ENCODE measurements around the gene PGP.

PGP gene

DNA sequence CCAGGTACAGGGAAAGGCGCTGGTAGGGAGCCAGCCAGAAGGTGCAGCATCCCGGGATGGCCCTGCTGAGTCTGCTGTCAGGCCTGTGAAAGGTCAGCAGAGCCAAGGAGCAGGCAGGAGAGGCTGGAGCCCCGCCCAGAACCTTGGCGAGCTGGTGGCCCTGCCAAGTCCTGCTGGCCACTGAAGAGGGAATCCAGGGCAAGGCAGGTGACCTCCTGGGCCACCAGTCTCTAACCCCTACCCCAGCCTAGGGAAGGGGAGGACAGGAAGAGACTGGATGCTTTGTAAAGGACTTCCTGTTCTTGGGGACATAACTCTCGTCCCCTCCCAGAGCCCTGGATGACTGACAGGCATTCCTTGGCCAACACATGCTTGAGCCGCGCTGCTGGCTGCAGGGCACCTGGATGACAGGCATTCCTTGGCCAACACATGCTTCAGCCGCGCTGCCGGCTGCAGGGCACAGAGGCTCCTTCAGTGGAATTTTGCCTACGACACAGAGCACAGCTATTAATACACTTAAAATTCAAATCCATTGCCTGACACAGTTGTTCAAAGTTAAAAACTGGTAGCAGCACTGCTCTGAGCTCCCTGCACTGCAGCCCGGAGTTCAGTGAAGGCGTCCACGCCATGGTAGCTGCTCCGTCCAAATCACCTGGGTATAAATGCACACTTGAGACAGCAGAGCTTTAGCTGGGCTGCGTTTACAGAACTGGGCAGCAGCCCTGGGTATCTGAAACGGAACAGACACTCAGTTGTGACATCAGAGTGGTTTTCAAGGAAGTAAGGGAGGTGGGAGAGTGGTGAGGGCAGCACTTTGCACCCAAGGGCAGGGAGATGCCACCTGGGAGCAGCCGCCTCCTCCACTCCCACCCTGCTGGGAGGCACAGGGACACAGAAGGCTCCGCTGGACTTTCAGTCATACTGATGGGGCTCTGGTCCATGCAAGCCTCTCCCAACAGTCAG, 2.0 kb downstream of the PGP start:
- peak overlapping the region; percentile 57 for H3K4me3 ChIP-seq (replicated peaks; ENCODE audit: low read depth, low read length)
- DNase-seq (ENCODE audit: low read depth) = no peak
- TF ChIP-seq, protein P1, sequence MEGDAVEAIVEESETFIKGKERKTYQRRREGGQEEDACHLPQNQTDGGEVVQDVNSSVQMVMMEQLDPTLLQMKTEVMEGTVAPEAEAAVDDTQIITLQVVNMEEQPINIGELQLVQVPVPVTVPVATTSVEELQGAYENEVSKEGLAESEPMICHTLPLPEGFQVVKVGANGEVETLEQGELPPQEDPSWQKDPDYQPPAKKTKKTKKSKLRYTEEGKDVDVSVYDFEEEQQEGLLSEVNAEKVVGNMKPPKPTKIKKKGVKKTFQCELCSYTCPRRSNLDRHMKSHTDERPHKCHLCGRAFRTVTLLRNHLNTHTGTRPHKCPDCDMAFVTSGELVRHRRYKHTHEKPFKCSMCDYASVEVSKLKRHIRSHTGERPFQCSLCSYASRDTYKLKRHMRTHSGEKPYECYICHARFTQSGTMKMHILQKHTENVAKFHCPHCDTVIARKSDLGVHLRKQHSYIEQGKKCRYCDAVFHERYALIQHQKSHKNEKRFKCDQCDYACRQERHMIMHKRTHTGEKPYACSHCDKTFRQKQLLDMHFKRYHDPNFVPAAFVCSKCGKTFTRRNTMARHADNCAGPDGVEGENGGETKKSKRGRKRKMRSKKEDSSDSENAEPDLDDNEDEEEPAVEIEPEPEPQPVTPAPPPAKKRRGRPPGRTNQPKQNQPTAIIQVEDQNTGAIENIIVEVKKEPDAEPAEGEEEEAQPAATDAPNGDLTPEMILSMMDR (IDR thresholded peaks at IDR 0.05; ENCODE audit: low read length, missing control alignments) = no peak

DNA sequence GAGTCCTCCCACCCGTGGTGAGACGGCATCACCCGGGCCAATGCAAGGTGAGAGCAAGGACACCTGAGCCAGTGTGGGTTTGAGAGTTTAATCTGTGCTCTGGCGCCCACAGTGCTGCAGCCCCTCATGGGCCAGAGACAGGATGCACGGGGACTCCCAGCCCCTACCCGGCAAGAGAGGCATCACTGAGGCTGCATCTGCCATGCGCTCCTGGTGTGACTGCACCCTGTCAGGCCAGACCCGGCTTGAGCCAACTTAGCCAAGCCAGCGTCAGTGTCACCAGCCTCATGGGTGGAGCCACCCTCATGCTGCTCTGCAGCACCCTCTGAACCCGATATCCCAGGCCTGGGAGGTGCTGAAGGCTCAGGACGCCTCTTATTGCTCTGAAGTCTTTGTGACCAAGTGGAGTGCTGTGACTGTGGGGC, 2.7 kb downstream of the PGP start:
- H3K4me3 ChIP-seq (replicated peaks; ENCODE audit: low read depth, low read length) = no peak overlapping the region
- no peak for DNase-seq (ENCODE audit: low read depth)
- TF ChIP-seq, protein P1 (IDR thresholded peaks at IDR 0.05; ENCODE audit: low read length, missing control alignments) = no peak

DNA sequence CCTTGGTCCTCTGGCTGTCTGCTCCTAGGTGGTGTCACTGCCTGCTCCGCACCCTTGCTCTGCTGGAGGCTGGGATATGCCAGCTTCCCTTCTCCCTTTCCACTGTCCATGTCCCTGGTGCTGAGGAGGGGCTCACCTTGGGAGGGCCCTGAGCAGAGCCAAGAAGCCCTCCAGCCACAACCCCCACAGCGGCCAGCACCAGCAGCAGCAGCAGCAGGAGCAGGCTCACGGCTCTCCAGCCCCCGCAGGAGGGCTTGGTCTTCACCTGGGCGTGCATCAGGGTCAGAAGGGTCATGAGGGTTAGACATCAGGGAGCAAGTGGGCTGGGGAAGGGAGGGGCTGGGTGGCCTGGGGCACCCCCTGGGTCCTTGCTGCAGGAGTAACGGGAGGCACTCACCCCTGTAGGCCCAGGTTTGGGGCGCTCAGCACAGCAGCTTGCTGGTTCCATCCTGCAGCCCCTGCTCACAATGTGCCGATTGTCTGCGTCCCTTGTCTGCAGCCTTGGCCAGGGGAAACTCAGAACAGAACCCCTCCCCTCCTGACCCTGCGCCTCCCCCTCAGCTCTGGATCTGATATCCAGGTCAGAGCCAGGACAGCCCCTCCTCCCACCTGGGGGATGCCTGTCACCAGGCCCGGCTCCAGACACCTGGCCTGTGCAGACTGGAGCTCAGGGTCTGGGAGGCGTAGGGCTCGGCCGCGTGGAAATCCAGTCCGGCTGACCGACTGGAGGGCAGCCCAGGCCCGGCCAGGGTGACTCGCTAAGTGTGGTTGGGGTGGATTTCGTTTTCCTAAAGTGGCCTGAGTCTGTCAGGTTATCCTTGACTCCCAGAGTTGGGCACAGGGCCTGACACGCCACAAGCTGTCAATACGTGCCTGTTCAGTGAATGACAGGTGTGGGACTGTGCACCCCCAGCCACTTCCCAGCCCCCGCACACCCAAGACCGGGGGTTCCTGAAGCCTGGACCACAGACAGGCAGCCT, 4.0 kb downstream of the PGP start, which contains the start of gene BRICD5:
BRICD5 (minus strand) TSS at position 478 of the 980 bp plus-strand sequence; CDS start at position 448, 30 bp downstream.
- TF ChIP-seq, protein P1 (IDR thresholded peaks at IDR 0.05; ENCODE audit: low read length, missing control alignments) = no peak
- no peak within 1 kb of the TSS for H3K4me3 ChIP-seq (replicated peaks; ENCODE audit: low read depth, low read length)
- no peak for DNase-seq (ENCODE audit: low read depth)

DNA sequence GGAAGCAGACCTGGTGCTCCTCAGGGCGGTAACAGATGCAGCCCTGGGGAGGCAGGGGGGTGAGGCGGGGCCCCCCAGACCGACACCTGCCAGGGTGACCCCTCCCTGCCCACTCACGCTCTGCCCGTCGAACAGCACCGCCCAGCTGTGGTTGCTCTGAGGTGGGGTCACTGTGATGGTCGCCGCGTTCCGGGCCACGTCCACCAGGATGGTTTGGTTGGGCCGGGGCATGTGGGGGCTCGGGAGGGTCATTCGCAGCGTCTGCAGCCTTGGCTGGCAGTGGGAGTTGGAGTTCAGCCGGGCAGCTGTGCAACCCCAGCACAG, 4.7 kb downstream of the PGP start:
- TF ChIP-seq, protein P1 (IDR thresholded peaks at IDR 0.05; ENCODE audit: low read length, missing control alignments) = no peak
- DNase-seq (ENCODE audit: low read depth) = no peak
- H3K4me3 ChIP-seq (replicated peaks; ENCODE audit: low read depth, low read length) = no peak overlapping the region

DNA sequence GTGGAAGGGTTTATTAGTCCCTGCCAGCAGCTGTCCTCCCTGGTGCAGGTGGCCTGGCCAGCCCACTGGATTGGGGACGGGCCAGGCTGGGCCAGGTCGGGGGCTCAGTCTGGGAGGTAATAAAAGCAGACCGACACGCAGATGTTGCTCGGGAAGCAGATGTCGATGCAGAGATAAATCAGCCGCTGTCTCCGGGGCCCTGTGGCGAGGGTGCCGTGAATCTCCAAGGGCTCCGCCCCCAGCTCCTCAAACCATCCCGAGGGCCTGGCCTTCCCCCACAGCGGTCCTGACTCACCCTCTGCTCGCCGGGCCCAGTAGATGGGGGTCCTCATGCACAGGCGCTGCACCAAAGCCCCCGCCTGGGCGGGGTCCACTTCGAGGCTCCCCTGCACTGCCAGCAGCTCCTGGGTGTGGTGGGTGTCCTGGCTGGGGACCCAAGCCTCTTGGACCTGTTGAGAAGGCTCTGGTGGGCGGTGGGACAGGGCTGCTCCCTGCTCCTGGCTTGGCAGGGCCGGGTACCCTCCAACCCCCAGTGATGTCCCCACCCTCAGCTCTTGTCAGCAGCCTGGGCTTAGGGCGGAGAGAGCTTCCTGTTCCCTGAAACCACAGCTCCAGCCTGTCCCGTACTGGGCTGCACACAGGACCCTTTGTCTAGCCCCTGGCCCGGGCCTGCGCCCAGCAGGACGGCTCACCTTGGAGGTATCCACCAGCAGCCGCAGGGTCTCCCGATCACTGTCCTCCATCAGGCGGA, 5.2 kb downstream of the PGP start:
- TF ChIP-seq, protein P1 (IDR thresholded peaks at IDR 0.05; ENCODE audit: low read length, missing control alignments) = no peak
- no peak for DNase-seq (ENCODE audit: low read depth)
- no peak overlapping the region for H3K4me3 ChIP-seq (replicated peaks; ENCODE audit: low read depth, low read length)

DNA sequence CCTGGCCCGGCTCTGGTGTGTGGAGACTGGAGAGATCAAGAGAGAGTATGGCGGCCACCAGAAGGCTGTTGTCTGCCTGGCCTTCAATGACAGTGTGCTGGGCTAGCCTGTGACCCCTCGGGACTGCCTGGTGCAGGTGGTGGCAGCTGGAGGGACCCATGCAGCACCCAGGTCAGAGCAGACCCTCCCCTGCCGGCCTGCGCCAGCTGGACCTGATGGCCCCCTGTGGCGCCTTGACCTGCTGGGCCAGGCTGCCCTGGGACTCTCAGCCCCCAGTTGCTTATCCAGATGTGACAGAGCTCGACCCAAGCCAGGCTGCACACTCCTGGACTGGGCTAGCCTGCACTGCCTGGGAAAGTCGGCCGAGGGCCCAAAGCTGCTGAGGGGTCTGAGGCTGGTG, 5.9 kb downstream of the PGP start:
- H3K4me3 ChIP-seq (replicated peaks; ENCODE audit: low read depth, low read length) = no peak overlapping the region
- TF ChIP-seq, protein P1 (IDR thresholded peaks at IDR 0.05; ENCODE audit: low read length, missing control alignments) = no peak
- DNase-seq (ENCODE audit: low read depth) = no peak
